Measurements from ENCODE around the gene BUD31. TPM values are rescaled to one million over a fixed set of nuclear protein-coding genes. Genes with fewer than 3 reads are reported as not detected.
A peak's percentile ranks its signal among the peaks of the same experiment; 100 is the strongest.
"Not testable (repeated sequence)": the region's sequence is repeated elsewhere in the genome, so short reads cannot be mapped to it uniquely, and the experiment has no call there.

Gene BUD31
- total and polyA plus RNA-seq, 4 donors = 18.5 to 55.9 (median 32.0) TPM

- not testable (repeated sequence) for H3K9ac ChIP-seq (ENCODE audit: low read depth in 1 of 2, low read length in 2 of 2); H3K27me3 ChIP-seq (ENCODE audit: control insufficient read depth in 4 of 4, insufficient read depth in 4 of 4, low read length in 3 of 4); H3K4me3 ChIP-seq (ENCODE audit: low read depth in 1 of 3, low read length in 3 of 3); H3K9me3 ChIP-seq (ENCODE audit: control insufficient read depth in 4 of 4, low read length in 3 of 4); H3K27ac ChIP-seq (ENCODE audit: low read depth in 1 of 2, low read length in 2 of 2); H3K4me1 ChIP-seq (ENCODE audit: control insufficient read depth in 4 of 4, insufficient read depth in 4 of 4, low read length in 3 of 4); DNase-seq (ENCODE audit: low spot score)
- H3K36me3 ChIP-seq (ENCODE audit: control insufficient read depth in 4 of 4, insufficient read depth in 3 of 4, low read depth in 1 of 4, low read length in 3 of 4) = peaks cover 4 to 34% (median 9%) of the 10 kb centered on the region in 4 donors
- peak in 1 of 2 donors; percentile 15 for TF ChIP-seq RXRA (IDR thresholded peaks at IDR 0.05)
- WGBS = 86% methylated on average over 14 of the region's 14 CpGs
Measured at GRCh38 chr7:99387239-99387635, 21.5 kb upstream of the BUD31 start.

- Histone ChIP-seq H3K27ac (ENCODE audit: low read depth in 1 of 2, low read length in 2 of 2) (no peak overlapping the region), H3K9me3 (ENCODE audit: control insufficient read depth in 4 of 4, low read length in 3 of 4) (no peaks in the 10 kb centered on the region), H3K4me1 (ENCODE audit: control insufficient read depth in 4 of 4, insufficient read depth in 4 of 4, low read length in 3 of 4) (peaks cover 1 to 11% (median 6%) of the 10 kb centered on the region in 4 donors), H3K36me3 (ENCODE audit: control insufficient read depth in 4 of 4, insufficient read depth in 3 of 4, low read depth in 1 of 4, low read length in 3 of 4) (peaks cover 4 to 34% (median 9%) of the 10 kb centered on the region in 4 donors), H3K9ac (ENCODE audit: low read depth in 1 of 2, low read length in 2 of 2) (no peak overlapping the region), H3K27me3 (ENCODE audit: control insufficient read depth in 4 of 4, insufficient read depth in 4 of 4, low read length in 3 of 4) (no peaks in the 10 kb centered on the region), H3K4me3 (ENCODE audit: low read depth in 1 of 3, low read length in 3 of 3) (no peak overlapping the region)
- no peak for DNase-seq (ENCODE audit: low spot score)
- WGBS = 97% methylated on average over 20 of the region's 20 CpGs
- TF ChIP-seq HNF4G (IDR thresholded peaks at IDR 0.05) = no peak
- TF ChIP-seq NR2F2 (IDR thresholded peaks at IDR 0.05) = no peak
- TF ChIP-seq TAF1 (conservative IDR thresholded peaks at IDR 0.05) = no peak
- TF ChIP-seq CTCF (IDR thresholded peaks at IDR 0.05; ENCODE audit: low read depth, low read length, missing input control) = no peak
- TF ChIP-seq JUND (IDR thresholded peaks at IDR 0.05) = no peak
Measured at GRCh38 chr7:99387912-99388311, 20.9 kb upstream of the BUD31 start.

GRCh38 chr7:99389772-99390171 is 19.0 kb upstream of the BUD31 start:
- no peaks in the 10 kb centered on the region for H3K9me3 ChIP-seq (ENCODE audit: control insufficient read depth in 4 of 4, low read length in 3 of 4)
- DNase-seq (ENCODE audit: low spot score) = no peak
- H3K36me3 ChIP-seq (ENCODE audit: control insufficient read depth in 4 of 4, insufficient read depth in 3 of 4, low read depth in 1 of 4, low read length in 3 of 4) = peaks cover 7 to 39% (median 10%) of the 10 kb centered on the region in 4 donors
- WGBS = 95% methylated on average over 13 of the region's 13 CpGs
- H3K9ac ChIP-seq (ENCODE audit: low read depth in 1 of 2, low read length in 2 of 2) = no peak overlapping the region
- no peaks in the 10 kb centered on the region for H3K27me3 ChIP-seq (ENCODE audit: control insufficient read depth in 4 of 4, insufficient read depth in 4 of 4, low read length in 3 of 4)
- TF ChIP-seq JUND (IDR thresholded peaks at IDR 0.05) = no peak
- no peak for TF ChIP-seq RXRA (IDR thresholded peaks at IDR 0.05)
- no peak for TF ChIP-seq CTCF (IDR thresholded peaks at IDR 0.05; ENCODE audit: low read depth, low read length, missing input control)
- TF ChIP-seq ATF3 (IDR thresholded peaks at IDR 0.05) = no peak
- no peak for TF ChIP-seq EGR1 (IDR thresholded peaks at IDR 0.05; ENCODE audit: low read depth in 2 of 2)
- TF ChIP-seq NR2F2 (IDR thresholded peaks at IDR 0.05) = no peak
- no peak for TF ChIP-seq REST (IDR thresholded peaks at IDR 0.05)
- TF ChIP-seq SP1 (IDR thresholded peaks at IDR 0.05) = no peak
- no peak for TF ChIP-seq YY1 (IDR thresholded peaks at IDR 0.05)
- TF ChIP-seq GABPA (IDR thresholded peaks at IDR 0.05 in 1 of 2, conservative IDR thresholded peaks at IDR 0.05 in 1 of 2) = no peak
- no peak for TF ChIP-seq FOXA1 (IDR thresholded peaks at IDR 0.05)
- TF ChIP-seq ZBTB33 (IDR thresholded peaks at IDR 0.05) = no peak
- no peak for TF ChIP-seq HNF4A (conservative IDR thresholded peaks at IDR 0.05)
- TF ChIP-seq FOXA2 (IDR thresholded peaks at IDR 0.05) = no peak
- no peak for TF ChIP-seq RAD21 (IDR thresholded peaks at IDR 0.05)
- H3K27ac ChIP-seq (ENCODE audit: low read depth in 1 of 2, low read length in 2 of 2) = no peak overlapping the region
- H3K4me1 ChIP-seq (ENCODE audit: control insufficient read depth in 4 of 4, insufficient read depth in 4 of 4, low read length in 3 of 4) = peaks cover 7 to 20% (median 11%) of the 10 kb centered on the region in 4 donors
- no peak overlapping the region for H3K4me3 ChIP-seq (ENCODE audit: low read depth in 1 of 3, low read length in 3 of 3)

Measured in liver (tissue), 9 donors.